WTC11 (cell line): Measurements from ENCODE around the gene NRN1. TPM values are rescaled to one million over a fixed set of nuclear protein-coding genes. Genes with fewer than 3 reads are reported as not detected.

Experiments used
- ATAC-seq: fragments of 200-7000 bp; cut with Tn5 transposase; 2 replicates; pipeline ENCODE4 v1.10.0; 2021; ENCODE audit warnings: mild to moderate bottlenecking, moderate library complexity
- CTCF ChIA-PET: fragments of 300-600 bp; sonication (Branson Sonifier 250); formaldehyde crosslinking; loops from one replicate; lab custom pipeline; 2021; ENCODE audit warnings: antibody characterized with exemption; lab: Charles Lee
- POLR2A ChIA-PET: fragments of 350-600 bp; sonication (Branson Sonifier 250); formaldehyde crosslinking; loops from one replicate; lab custom pipeline; 2021; ENCODE audit warnings: antibody characterized with exemption; lab: Charles Lee
- DNase-seq: peaks from one replicate; pipeline ENCODE4 v3.0.0; 2021; ENCODE audit warnings: low spot score
- H3K27ac Mint-ChIP-seq: 2 replicates; pipeline ENCODE4 v1.8.0; 2021; ENCODE audit warnings: mixed read lengths
- H3K27me3 Mint-ChIP-seq: 2 replicates; pipeline ENCODE4 v1.8.0; 2021; ENCODE audit warnings: low read depth, mild to moderate bottlenecking, moderate library complexity, mixed read lengths
- H3K36me3 Mint-ChIP-seq: 2 replicates; pipeline ENCODE4 v1.8.0; 2021; ENCODE audit warnings: mixed read lengths
- H3K4me1 Mint-ChIP-seq: 2 replicates; pipeline ENCODE4 v1.8.0; 2022; ENCODE audit warnings: mixed read lengths
- H3K4me3 Mint-ChIP-seq: 2 replicates; pipeline ENCODE4 v1.8.0; 2021; ENCODE audit warnings: mild to moderate bottlenecking, moderate library complexity, mixed read lengths
- H3K9me3 Mint-ChIP-seq: 2 replicates; pipeline ENCODE4 v1.8.0; 2021; ENCODE audit warnings: mixed read lengths
- ELF4 ChIP-seq: sonication (generic); formaldehyde crosslinking; IDR thresholded peaks from 2 replicates; pipeline ENCODE4 v1.8.1; 2022; ENCODE audit warnings: low read depth, mild to moderate bottlenecking, moderate library complexity, missing genetic modification reagents
- FOXK1 ChIP-seq: sonication (generic); formaldehyde crosslinking; IDR thresholded peaks from 2 replicates; pipeline ENCODE4 v1.8.0; 2022; ENCODE audit warnings: mild to moderate bottlenecking, moderate library complexity, missing genetic modification reagents
- GRHL2 ChIP-seq: fragments of 250-450 bp; sonication (Bioruptor Pico); IDR thresholded peaks from 2 replicates; pipeline ENCODE4 v1.8.0; 2022; ENCODE audit warnings: mild to moderate bottlenecking, moderate library complexity; ENCODE audit not compliant: insufficient replicate concordance, severe bottlenecking
- MXD4 ChIP-seq: fragments of 250-450 bp; sonication (Bioruptor Pico); IDR thresholded peaks from 2 replicates; pipeline ENCODE4 v1.8.0; 2021; ENCODE audit warnings: mild to moderate bottlenecking, moderate library complexity, borderline replicate concordance
- SOX15 ChIP-seq: fragments of 250-450 bp; sonication (Bioruptor Pico); IDR thresholded peaks from 2 replicates; pipeline ENCODE4 v1.9.0; 2021; ENCODE audit warnings: mild to moderate bottlenecking
- ZNF232 ChIP-seq: sonication (generic); formaldehyde crosslinking; IDR thresholded peaks from 2 replicates; pipeline ENCODE4 v1.8.0; 2022; ENCODE audit warnings: mild to moderate bottlenecking, missing genetic modification reagents
- ZNF396 ChIP-seq: fragments of 250-450 bp; sonication (Bioruptor Pico); IDR thresholded peaks from 2 replicates; pipeline ENCODE4 v1.8.0; 2021; ENCODE audit warnings: mild to moderate bottlenecking, moderate library complexity, borderline replicate concordance
- total RNA-seq: library from RNA; stranded (reverse); gene quantifications from 3 replicates; pipeline ENCODE4 v1.2.3, GENCODE V29; 2021
- TF ChIP-seq, protein P1 (sequence below): sonication (generic); formaldehyde crosslinking; IDR thresholded peaks from 2 replicates; pipeline ENCODE4 v1.8.1; 2023; ENCODE audit warnings: mild to moderate bottlenecking, missing genetic modification reagents, borderline replicate concordance
- TF ChIP-seq, protein P2 (sequence below): sonication (generic); formaldehyde crosslinking; IDR thresholded peaks from 2 replicates; pipeline ENCODE4 v1.8.1; 2023; ENCODE audit warnings: mild to moderate bottlenecking, missing genetic modification reagents
- TF ChIP-seq, protein P3 (sequence below): sonication (generic); formaldehyde crosslinking; IDR thresholded peaks from 2 replicates; pipeline ENCODE4 v1.8.0; 2023; ENCODE audit warnings: missing genetic modification reagents
- TF ChIP-seq, protein P4 (sequence below): sonication (generic); formaldehyde crosslinking; IDR thresholded peaks from 2 replicates; pipeline ENCODE4 v1.8.1; 2022; ENCODE audit warnings: mild to moderate bottlenecking, moderate library complexity, missing genetic modification reagents
- TF ChIP-seq, protein P5 (sequence below): sonication (generic); formaldehyde crosslinking; IDR thresholded peaks from 2 replicates; pipeline ENCODE4 v1.8.0; 2022; ENCODE audit warnings: missing genetic modification reagents
- TF ChIP-seq, protein P6 (sequence below): sonication (generic); formaldehyde crosslinking; IDR thresholded peaks from 2 replicates; pipeline ENCODE4 v1.8.1; 2022; ENCODE audit warnings: missing genetic modification reagents, borderline replicate concordance
- TF ChIP-seq, protein P7 (sequence below): sonication (generic); formaldehyde crosslinking; IDR thresholded peaks from 2 replicates; pipeline ENCODE4 v1.8.1; 2023; ENCODE audit warnings: mild to moderate bottlenecking, missing genetic modification reagents, moderate library complexity

The NRN1 gene
- total RNA-seq, 1 experiment from 2014 or later, result 0.66 TPM

DNA sequence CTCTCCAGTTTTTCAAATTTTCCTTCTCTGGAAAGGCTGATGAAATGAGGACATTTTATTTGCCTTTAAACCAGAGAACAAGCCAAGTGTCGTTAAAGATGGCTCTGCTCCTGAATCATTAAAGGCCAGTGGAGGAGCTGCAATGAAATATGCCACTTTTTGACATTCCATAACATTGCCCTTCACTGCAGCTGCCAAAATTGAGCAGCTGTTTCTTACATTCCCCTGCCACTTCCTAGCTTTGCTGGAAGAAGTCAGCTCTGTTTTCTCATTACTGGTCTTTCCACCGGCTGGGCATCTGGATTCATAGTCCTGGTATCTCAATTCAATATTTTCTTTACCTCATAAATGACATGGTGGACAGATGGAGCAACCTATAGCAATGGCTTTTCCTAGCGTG lies 45.5 kb upstream of the NRN1 start (continued):
- TF ChIP-seq, protein P1, sequence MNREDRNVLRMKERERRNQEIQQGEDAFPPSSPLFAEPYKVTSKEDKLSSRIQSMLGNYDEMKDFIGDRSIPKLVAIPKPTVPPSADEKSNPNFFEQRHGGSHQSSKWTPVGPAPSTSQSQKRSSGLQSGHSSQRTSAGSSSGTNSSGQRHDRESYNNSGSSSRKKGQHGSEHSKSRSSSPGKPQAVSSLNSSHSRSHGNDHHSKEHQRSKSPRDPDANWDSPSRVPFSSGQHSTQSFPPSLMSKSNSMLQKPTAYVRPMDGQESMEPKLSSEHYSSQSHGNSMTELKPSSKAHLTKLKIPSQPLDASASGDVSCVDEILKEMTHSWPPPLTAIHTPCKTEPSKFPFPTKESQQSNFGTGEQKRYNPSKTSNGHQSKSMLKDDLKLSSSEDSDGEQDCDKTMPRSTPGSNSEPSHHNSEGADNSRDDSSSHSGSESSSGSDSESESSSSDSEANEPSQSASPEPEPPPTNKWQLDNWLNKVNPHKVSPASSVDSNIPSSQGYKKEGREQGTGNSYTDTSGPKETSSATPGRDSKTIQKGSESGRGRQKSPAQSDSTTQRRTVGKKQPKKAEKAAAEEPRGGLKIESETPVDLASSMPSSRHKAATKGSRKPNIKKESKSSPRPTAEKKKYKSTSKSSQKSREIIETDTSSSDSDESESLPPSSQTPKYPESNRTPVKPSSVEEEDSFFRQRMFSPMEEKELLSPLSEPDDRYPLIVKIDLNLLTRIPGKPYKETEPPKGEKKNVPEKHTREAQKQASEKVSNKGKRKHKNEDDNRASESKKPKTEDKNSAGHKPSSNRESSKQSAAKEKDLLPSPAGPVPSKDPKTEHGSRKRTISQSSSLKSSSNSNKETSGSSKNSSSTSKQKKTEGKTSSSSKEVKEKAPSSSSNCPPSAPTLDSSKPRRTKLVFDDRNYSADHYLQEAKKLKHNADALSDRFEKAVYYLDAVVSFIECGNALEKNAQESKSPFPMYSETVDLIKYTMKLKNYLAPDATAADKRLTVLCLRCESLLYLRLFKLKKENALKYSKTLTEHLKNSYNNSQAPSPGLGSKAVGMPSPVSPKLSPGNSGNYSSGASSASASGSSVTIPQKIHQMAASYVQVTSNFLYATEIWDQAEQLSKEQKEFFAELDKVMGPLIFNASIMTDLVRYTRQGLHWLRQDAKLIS (CRISPR knock-in tag), result no peak
- TF ChIP-seq SOX15, result no peak
- TF ChIP-seq, protein P2, sequence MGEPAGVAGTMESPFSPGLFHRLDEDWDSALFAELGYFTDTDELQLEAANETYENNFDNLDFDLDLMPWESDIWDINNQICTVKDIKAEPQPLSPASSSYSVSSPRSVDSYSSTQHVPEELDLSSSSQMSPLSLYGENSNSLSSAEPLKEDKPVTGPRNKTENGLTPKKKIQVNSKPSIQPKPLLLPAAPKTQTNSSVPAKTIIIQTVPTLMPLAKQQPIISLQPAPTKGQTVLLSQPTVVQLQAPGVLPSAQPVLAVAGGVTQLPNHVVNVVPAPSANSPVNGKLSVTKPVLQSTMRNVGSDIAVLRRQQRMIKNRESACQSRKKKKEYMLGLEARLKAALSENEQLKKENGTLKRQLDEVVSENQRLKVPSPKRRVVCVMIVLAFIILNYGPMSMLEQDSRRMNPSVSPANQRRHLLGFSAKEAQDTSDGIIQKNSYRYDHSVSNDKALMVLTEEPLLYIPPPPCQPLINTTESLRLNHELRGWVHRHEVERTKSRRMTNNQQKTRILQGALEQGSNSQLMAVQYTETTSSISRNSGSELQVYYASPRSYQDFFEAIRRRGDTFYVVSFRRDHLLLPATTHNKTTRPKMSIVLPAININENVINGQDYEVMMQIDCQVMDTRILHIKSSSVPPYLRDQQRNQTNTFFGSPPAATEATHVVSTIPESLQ (CRISPR knock-in tag), result no peak

DNA sequence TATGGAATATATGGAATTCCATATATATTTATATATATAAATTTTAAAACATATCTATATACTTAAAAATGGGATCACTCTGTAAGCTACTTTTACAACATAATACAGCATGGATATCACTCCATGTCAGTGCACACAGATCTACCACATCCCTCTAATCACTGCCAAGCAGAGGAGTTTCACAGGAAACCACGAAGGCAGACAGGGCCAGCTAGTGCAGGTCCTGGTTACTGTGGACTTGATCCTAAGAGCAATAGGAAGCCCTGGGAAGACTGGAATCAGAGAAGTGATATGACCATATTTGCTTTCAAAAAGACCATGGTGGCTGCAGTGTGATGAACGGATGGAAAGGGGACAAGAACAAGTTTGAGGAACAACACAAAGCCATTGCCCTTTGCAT lies 40.0 kb upstream of the NRN1 start:
- TF ChIP-seq, protein P3, sequence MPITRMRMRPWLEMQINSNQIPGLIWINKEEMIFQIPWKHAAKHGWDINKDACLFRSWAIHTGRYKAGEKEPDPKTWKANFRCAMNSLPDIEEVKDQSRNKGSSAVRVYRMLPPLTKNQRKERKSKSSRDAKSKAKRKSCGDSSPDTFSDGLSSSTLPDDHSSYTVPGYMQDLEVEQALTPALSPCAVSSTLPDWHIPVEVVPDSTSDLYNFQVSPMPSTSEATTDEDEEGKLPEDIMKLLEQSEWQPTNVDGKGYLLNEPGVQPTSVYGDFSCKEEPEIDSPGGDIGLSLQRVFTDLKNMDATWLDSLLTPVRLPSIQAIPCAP (CRISPR knock-in tag), result no peak
- TF ChIP-seq, protein P4, sequence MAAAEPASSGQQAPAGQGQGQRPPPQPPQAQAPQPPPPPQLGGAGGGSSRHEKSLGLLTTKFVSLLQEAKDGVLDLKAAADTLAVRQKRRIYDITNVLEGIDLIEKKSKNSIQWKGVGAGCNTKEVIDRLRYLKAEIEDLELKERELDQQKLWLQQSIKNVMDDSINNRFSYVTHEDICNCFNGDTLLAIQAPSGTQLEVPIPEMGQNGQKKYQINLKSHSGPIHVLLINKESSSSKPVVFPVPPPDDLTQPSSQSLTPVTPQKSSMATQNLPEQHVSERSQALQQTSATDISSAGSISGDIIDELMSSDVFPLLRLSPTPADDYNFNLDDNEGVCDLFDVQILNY (CRISPR knock-in tag), result no peak
- Mint-ChIP-seq H3K27ac (no peak overlapping the region), H3K27me3 (no peaks in the 10 kb centered on the region; the same call in 1 of the 2 replicates), H3K4me3 (no peak overlapping the region), H3K9me3 (peaks cover 24% of the 10 kb centered on the region), H3K4me1 (no peaks in the 10 kb centered on the region), H3K36me3 (peaks cover 11% of the 10 kb centered on the region)
- ChIA-PET POLR2A (no interaction called here), CTCF (no interaction called here)
- ATAC-seq, result no peak
- DNase-seq, result no peak

DNA sequence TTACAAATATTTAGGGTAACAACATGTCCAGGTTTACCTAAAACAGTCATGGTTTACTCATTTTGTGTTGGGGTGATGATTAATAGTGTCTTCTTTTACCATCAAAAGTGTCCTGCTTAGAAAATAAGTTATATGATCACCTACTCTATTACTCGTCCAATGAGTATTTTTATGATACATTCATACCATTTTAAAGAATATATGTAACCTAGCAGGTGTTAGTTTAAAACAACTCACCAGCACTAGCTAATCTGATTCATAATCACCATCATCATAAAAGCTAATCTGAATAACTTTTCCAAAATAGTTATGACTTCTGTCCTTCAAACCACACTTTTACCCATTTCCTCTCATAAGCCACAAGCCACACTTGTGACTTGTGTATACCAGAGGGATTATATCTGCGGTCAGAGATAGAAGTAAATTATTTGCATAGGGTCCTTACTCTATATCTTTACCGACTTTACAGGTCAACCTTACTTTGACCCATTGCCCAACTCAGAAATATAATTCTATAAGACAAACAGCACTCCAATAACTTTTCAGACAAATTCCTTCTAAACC lies 33.3 kb upstream of the NRN1 start:
- H3K9me3 Mint-ChIP-seq, result 0 out of 2 replicates have a peak, but pooled peaks cover 3% of the 10 kb centered on the region
- CTCF ChIA-PET, result no interaction called here
- H3K36me3 Mint-ChIP-seq, result no peaks in the 10 kb centered on the region
- H3K27ac Mint-ChIP-seq, result no peak overlapping the region
- POLR2A ChIA-PET, result no interaction called here
- H3K4me3 Mint-ChIP-seq, result no peak overlapping the region
- TF ChIP-seq MXD4 (CRISPR knock-in tag), result no peak
- TF ChIP-seq SOX15, result no peak
- no peak for TF ChIP-seq GRHL2
- no peak for TF ChIP-seq ZNF396 (CRISPR knock-in tag)
- TF ChIP-seq ZNF232 (CRISPR knock-in tag), result no peak
- TF ChIP-seq, protein P5, sequence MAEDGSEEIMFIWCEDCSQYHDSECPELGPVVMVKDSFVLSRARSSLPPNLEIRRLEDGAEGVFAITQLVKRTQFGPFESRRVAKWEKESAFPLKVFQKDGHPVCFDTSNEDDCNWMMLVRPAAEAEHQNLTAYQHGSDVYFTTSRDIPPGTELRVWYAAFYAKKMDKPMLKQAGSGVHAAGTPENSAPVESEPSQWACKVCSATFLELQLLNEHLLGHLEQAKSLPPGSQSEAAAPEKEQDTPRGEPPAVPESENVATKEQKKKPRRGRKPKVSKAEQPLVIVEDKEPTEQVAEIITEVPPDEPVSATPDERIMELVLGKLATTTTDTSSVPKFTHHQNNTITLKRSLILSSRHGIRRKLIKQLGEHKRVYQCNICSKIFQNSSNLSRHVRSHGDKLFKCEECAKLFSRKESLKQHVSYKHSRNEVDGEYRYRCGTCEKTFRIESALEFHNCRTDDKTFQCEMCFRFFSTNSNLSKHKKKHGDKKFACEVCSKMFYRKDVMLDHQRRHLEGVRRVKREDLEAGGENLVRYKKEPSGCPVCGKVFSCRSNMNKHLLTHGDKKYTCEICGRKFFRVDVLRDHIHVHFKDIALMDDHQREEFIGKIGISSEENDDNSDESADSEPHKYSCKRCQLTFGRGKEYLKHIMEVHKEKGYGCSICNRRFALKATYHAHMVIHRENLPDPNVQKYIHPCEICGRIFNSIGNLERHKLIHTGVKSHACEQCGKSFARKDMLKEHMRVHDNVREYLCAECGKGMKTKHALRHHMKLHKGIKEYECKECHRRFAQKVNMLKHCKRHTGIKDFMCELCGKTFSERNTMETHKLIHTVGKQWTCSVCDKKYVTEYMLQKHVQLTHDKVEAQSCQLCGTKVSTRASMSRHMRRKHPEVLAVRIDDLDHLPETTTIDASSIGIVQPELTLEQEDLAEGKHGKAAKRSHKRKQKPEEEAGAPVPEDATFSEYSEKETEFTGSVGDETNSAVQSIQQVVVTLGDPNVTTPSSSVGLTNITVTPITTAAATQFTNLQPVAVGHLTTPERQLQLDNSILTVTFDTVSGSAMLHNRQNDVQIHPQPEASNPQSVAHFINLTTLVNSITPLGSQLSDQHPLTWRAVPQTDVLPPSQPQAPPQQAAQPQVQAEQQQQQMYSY (CRISPR knock-in tag), result no peak
- TF ChIP-seq, protein P6, sequence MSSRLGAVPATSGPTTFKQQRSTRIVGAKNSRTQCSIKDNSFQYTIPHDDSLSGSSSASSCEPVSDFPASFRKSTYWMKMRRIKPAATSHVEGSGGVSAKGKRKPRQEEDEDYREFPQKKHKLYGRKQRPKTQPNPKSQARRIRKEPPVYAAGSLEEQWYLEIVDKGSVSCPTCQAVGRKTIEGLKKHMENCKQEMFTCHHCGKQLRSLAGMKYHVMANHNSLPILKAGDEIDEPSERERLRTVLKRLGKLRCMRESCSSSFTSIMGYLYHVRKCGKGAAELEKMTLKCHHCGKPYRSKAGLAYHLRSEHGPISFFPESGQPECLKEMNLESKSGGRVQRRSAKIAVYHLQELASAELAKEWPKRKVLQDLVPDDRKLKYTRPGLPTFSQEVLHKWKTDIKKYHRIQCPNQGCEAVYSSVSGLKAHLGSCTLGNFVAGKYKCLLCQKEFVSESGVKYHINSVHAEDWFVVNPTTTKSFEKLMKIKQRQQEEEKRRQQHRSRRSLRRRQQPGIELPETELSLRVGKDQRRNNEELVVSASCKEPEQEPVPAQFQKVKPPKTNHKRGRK, result no peak
- no peak for TF ChIP-seq FOXK1
- TF ChIP-seq ELF4 (CRISPR knock-in tag), result no peak
- TF ChIP-seq, protein P7, sequence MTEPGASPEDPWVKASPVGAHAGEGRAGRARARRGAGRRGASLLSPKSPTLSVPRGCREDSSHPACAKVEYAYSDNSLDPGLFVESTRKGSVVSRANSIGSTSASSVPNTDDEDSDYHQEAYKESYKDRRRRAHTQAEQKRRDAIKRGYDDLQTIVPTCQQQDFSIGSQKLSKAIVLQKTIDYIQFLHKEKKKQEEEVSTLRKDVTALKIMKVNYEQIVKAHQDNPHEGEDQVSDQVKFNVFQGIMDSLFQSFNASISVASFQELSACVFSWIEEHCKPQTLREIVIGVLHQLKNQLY, result no peak
- H3K27me3 Mint-ChIP-seq, result peaks cover 3% of the 10 kb centered on the region; the same call in 1 of the 2 replicates
- ATAC-seq (no peak), DNase-seq (no peak)
- H3K4me1 Mint-ChIP-seq, result no peaks in the 10 kb centered on the region
